H1 (cell line): Measurements from ENCODE around the gene ARHGEF28. TPM values are rescaled to one million over a fixed set of nuclear protein-coding genes. Genes with fewer than 3 reads are reported as not detected.

Experiments used
- CTCF ChIA-PET: fragments of 300-600 bp; sonication (Branson Sonifier 250); formaldehyde crosslinking; loops from one replicate; lab custom pipeline; 2021; ENCODE audit not compliant: partially characterized antibody; lab: Charles Lee
- POLR2A ChIA-PET: fragments of 300-600 bp; sonication (Branson Sonifier 250); formaldehyde crosslinking; loops from one replicate; lab custom pipeline; 2021; ENCODE audit warnings: inconsistent platforms; ENCODE audit not compliant: partially characterized antibody; lab: Charles Lee
- DNase-seq, 2 experiments: peaks; one replicate each; pipeline versions ENCODE4 v3.0.0 to v3.0.0-alpha.2; 2010 to 2022; ENCODE audit warnings: low spot score in 2 of 2, low read depth in 1 of 2, mixed read lengths in 1 of 2
- FAIRE-seq: peaks from 2 replicates; lab custom pipeline; 2011; peaks lifted over from hg19 to GRCh38; lab: Jason Lieb, UNC
- H2AFZ ChIP-seq: 2 replicates; pipeline ENCODE4 v1.8.1; 2012; ENCODE audit warnings: low read length, inconsistent platforms
- H2AK5ac ChIP-seq: 2 replicates; pipeline ENCODE4 v1.6.1; 2013; ENCODE audit warnings: low read depth, low read length
- H2BK120ac ChIP-seq: replicated peaks from 2 replicates; pipeline ENCODE3; 2013; ENCODE audit warnings: low read depth, low read length, inconsistent platforms
- H2BK12ac ChIP-seq: 2 replicates; pipeline ENCODE4 v1.6.1; 2013; ENCODE audit warnings: low read depth, low read length
- H2BK15ac ChIP-seq: 2 replicates; pipeline ENCODE4 v1.6.1; 2013; ENCODE audit warnings: low read length
- H2BK20ac ChIP-seq: 2 replicates; pipeline ENCODE4 v1.6.1; 2013; ENCODE audit warnings: low read length
- H2BK5ac ChIP-seq: 2 replicates; pipeline ENCODE4 v1.6.1; 2013; ENCODE audit warnings: low read depth, low read length
- H3K14ac ChIP-seq: 2 replicates; pipeline ENCODE4 v1.6.1; 2013; ENCODE audit warnings: inconsistent platforms; ENCODE audit not compliant: insufficient read length
- H3K18ac ChIP-seq: 2 replicates; pipeline ENCODE4 v1.6.1; 2013; ENCODE audit warnings: low read length; ENCODE audit errors: extremely low read depth
- H3K23ac ChIP-seq: 2 replicates; pipeline ENCODE4 v1.6.1; 2013; ENCODE audit warnings: inconsistent platforms; ENCODE audit not compliant: insufficient read length
- H3K23me2 ChIP-seq: 2 replicates; pipeline ENCODE4 v1.6.1; 2013; ENCODE audit warnings: low read depth, low read length
- H3K27ac ChIP-seq: 2 replicates; pipeline ENCODE4 v1.6.1; 2011; ENCODE audit warnings: low read depth, low read length, inconsistent platforms
- H3K27me3 ChIP-seq, 4 experiments: replicated peaks in 1 of 4; 1 replicate in 1 of 4; 2 replicates in 3 of 4; pipeline versions ENCODE4 v1.6.1 to v1.8.1; 2011 to 2013; ENCODE audit warnings: low read length in 3 of 4, mild to moderate bottlenecking in 3 of 4, inconsistent platforms in 2 of 4, mixed read lengths in 2 of 4, moderate library complexity in 1 of 4; ENCODE audit not compliant: control insufficient read depth in 3 of 4, insufficient read depth in 3 of 4; ENCODE audit errors: extremely low read depth in 1 of 4
- H3K36me3 ChIP-seq, 4 experiments: 2 replicates each; pipeline versions ENCODE4 v1.6.1 to v1.8.1; 2011 to 2013; ENCODE audit warnings: mild to moderate bottlenecking in 4 of 4, low read length in 3 of 4, moderate library complexity in 2 of 4, control low read depth in 1 of 4, inconsistent platforms in 1 of 4; ENCODE audit not compliant: insufficient read depth in 4 of 4, control insufficient read depth in 2 of 4
- H3K4ac ChIP-seq: replicated peaks from 2 replicates; pipeline ENCODE3; 2013; ENCODE audit warnings: low read length, low read depth, mixed read lengths, inconsistent platforms; ENCODE audit not compliant: insufficient read length
- H3K4me1 ChIP-seq, 4 experiments: replicated peaks in 1 of 4; 1 replicate in 1 of 4; 2 replicates in 3 of 4; pipeline versions ENCODE4 v1.6.1 to v1.8.1; 2011 to 2013; ENCODE audit warnings: low read length in 3 of 4, inconsistent platforms in 2 of 4, mixed read lengths in 1 of 4; ENCODE audit not compliant: insufficient read depth in 4 of 4, control insufficient read depth in 3 of 4
- H3K4me2 ChIP-seq, 2 experiments: 2 replicates each; pipeline versions ENCODE4 v1.6.1 to v1.8.1; 2011 to 2013; ENCODE audit warnings: low read depth in 2 of 2, low read length in 2 of 2, control low read depth in 1 of 2, inconsistent platforms in 1 of 2, mild to moderate bottlenecking in 1 of 2; ENCODE audit not compliant: insufficient read depth in 1 of 2
- H3K4me3 ChIP-seq, 4 experiments: fragments of 200-600, 300-600 bp in 1 of 4; sonication (generic), shearing (Covaris generic), sonication (Bioruptor Twin) in 1 of 4; 2 replicates each; pipeline versions ENCODE4 v1.5.1 to v1.8.1; 2011 to 2016; ENCODE audit warnings: low read length in 4 of 4, low read depth in 3 of 4, control low read depth in 2 of 4, inconsistent platforms in 2 of 4, mild to moderate bottlenecking in 2 of 4, mixed read lengths in 1 of 4, moderate library complexity in 1 of 4; ENCODE audit not compliant: insufficient read depth in 2 of 4; ENCODE audit errors: extremely low read depth in 1 of 4
- H3K56ac ChIP-seq: replicated peaks from 2 replicates; pipeline ENCODE3; 2013; ENCODE audit warnings: low read depth, mild to moderate bottlenecking, mixed read lengths, low read length, inconsistent platforms; ENCODE audit not compliant: insufficient read length
- H3K79me1 ChIP-seq: 2 replicates; pipeline ENCODE4 v1.6.1; 2013; ENCODE audit warnings: low read depth, low read length, control low read depth
- H3K79me2 ChIP-seq, 2 experiments: 2 replicates each; pipeline versions ENCODE4 v1.6.1 to v1.8.1; 2012 to 2013; ENCODE audit warnings: low read length in 2 of 2, mild to moderate bottlenecking in 2 of 2, inconsistent platforms in 1 of 2; ENCODE audit not compliant: insufficient read depth in 2 of 2, control insufficient read depth in 1 of 2
- H3K9ac ChIP-seq, 4 experiments: replicated peaks in 1 of 4; 1 replicate in 1 of 4; 2 replicates in 3 of 4; pipeline versions ENCODE4 v1.6.1 to v1.8.1; 2011 to 2013; ENCODE audit warnings: low read depth in 3 of 4, low read length in 3 of 4, control low read depth in 2 of 4, mild to moderate bottlenecking in 2 of 4, moderate library complexity in 2 of 4, inconsistent platforms in 1 of 4; ENCODE audit errors: extremely low read depth in 1 of 4
- H3K9me3 ChIP-seq, 2 experiments: 2 replicates each; pipeline versions ENCODE4 v1.6.1 to v1.8.1; 2012 to 2013; ENCODE audit warnings: mild to moderate bottlenecking in 2 of 2, moderate library complexity in 2 of 2, control low read depth in 1 of 2, inconsistent platforms in 1 of 2, low read depth in 1 of 2, low read length in 1 of 2, mixed read lengths in 1 of 2; ENCODE audit not compliant: insufficient read depth in 2 of 2
- H4K20me1 ChIP-seq, 2 experiments: replicated peaks in 1 of 2; 2 replicates each; pipeline versions ENCODE3 to v1.8.1; 2011 to 2013; ENCODE audit warnings: inconsistent platforms in 2 of 2, low read length in 2 of 2, mild to moderate bottlenecking in 1 of 2; ENCODE audit not compliant: insufficient read depth in 2 of 2, control insufficient read depth in 1 of 2
- H4K5ac ChIP-seq: 2 replicates; pipeline ENCODE4 v1.6.1; 2013; ENCODE audit warnings: low read length, low read depth, mixed read lengths, inconsistent platforms; ENCODE audit not compliant: insufficient read length
- H4K8ac ChIP-seq: 2 replicates; pipeline ENCODE4 v1.8.0; 2013; ENCODE audit warnings: mild to moderate bottlenecking, moderate library complexity, low read length, inconsistent platforms; ENCODE audit not compliant: insufficient read depth; ENCODE audit errors: extremely low read depth
- H4K91ac ChIP-seq: replicated peaks from 2 replicates; pipeline ENCODE3; 2013; ENCODE audit warnings: low read length, mixed read lengths, inconsistent platforms; ENCODE audit not compliant: insufficient read length
- ASH2L ChIP-seq: fragments of 200-600, 300-600 bp; sonication (generic); IDR thresholded peaks from one replicate; pipeline ENCODE4 v1.7.1; 2017; ENCODE audit warnings: low read length
- CBX8 ChIP-seq: fragments of 300-800, 300-1000 bp; sonication (generic); IDR thresholded peaks from 2 replicates; pipeline ENCODE4 v1.7.1; 2016; ENCODE audit warnings: low read depth, low read length, borderline replicate concordance
- CHD2 ChIP-seq: IDR thresholded peaks from 2 replicates; pipeline ENCODE4 v1.6.1; 2012; ENCODE audit warnings: low read length, improper control_type of control experiment
- CTBP2 ChIP-seq: IDR thresholded peaks from 2 replicates; pipeline ENCODE4 v1.7.0; 2011; ENCODE audit warnings: borderline replicate concordance, mild to moderate bottlenecking, moderate library complexity, mixed read lengths, low read length; ENCODE audit not compliant: insufficient read depth, insufficient read length
- EGR1 ChIP-seq: IDR thresholded peaks from 2 replicates; pipeline ENCODE4 v1.6.1; 2011; ENCODE audit warnings: low read depth, low read length, borderline replicate concordance
- EZH2 ChIP-seq: fragments of 200-600 bp; sonication (generic); IDR thresholded peaks from 2 replicates; pipeline ENCODE4 v1.7.1; 2012; ENCODE audit warnings: low read depth, mild to moderate bottlenecking, moderate library complexity, low read length, inconsistent platforms; ENCODE audit not compliant: severe bottlenecking
- KDM4A ChIP-seq: IDR thresholded peaks from one replicate; pipeline ENCODE4 v1.7.1; 2012; ENCODE audit warnings: low read depth, mild to moderate bottlenecking, moderate library complexity, low read length, inconsistent platforms; ENCODE audit not compliant: severe bottlenecking
- POLR2AphosphoS5 ChIP-seq: IDR thresholded peaks from 2 replicates; pipeline ENCODE4 v1.6.1; 2011; ENCODE audit warnings: low read depth, low read length
- SAP30 ChIP-seq: fragments of 300-600 bp; sonication (generic); IDR thresholded peaks from 2 replicates; pipeline ENCODE4 v1.7.1; 2012; ENCODE audit warnings: low read length, moderate library complexity, mild to moderate bottlenecking, inconsistent platforms; ENCODE audit not compliant: insufficient read depth, insufficient replicate concordance
- WGBS, 2 experiments: shearing (Covaris generic) in 1 of 2; methylation state at CpG; one replicate each; pipeline versions ENCODE4 v1.1.6 to v1.1.7; 2013 to 2015; ENCODE audit warnings: low lambda C conversion rate in 2 of 2, mixed read lengths in 2 of 2, inconsistent platforms in 1 of 2, low coverage in 1 of 2, missing lambda C conversion rate in 1 of 2; ENCODE audit not compliant: insufficient replicate concordance in 2 of 2, insufficient coverage in 1 of 2, insufficient read length in 1 of 2; ENCODE audit errors: extremely low coverage in 1 of 2, missing lambda C conversion rate in 1 of 2; 5-methylcytosine and 5-hydroxymethylcytosine counted together
- polyA plus RNA-seq, 7 experiments: library from polyadenylated mRNA; depleted of rRNA in 3 of 7; stranded (reverse) in 5 of 7; unstranded in 2 of 7; fragments of >200 nt in 5 of 7; fragments of 200-250 nt in 2 of 7; gene quantifications; 1 replicate in 5 of 7; 2 replicates in 1 of 7; 4 replicates in 1 of 7; pipeline versions ENCODE4 v1.2.1 to v1.2.3, GENCODE V29; 2011 to 2013; ENCODE audit warnings: missing spikeins in 2 of 7, mixed read lengths in 2 of 7
- total RNA-seq: library from RNA; stranded (reverse); fragmentation: NEBNext Ultra II Directional; extraction: Animal tissue kit (Norgen Biotek cat#: 25700); gene quantifications from 2 replicates; pipeline ENCODE4 v1.2.1, GENCODE V29; 2021
- TF ChIP-seq, protein P1 (sequence below): IDR thresholded peaks from 2 replicates; pipeline ENCODE4 v1.6.1; 2011; ENCODE audit warnings: low read depth, mild to moderate bottlenecking, low read length; ENCODE audit not compliant: insufficient read depth

Gene ARHGEF28
- total and polyA plus RNA-seq, 2 of the 8 experiments (the other 6 are each of a cell fraction or from before 2014, with no cell fraction given) = 0.33 to 1.0 TPM

- Histone ChIP-seq H3K27ac (no peak overlapping the region), H3K79me2 (no peaks in the 10 kb centered on the region), H3K23me2 (no peaks in the 10 kb centered on the region), H2BK120ac (no peak overlapping the region), H3K27me3 (no peaks in the 10 kb centered on the region), H3K18ac (no peak overlapping the region), H2BK12ac (no peak overlapping the region), H4K8ac (no peak overlapping the region), H3K56ac (no peak overlapping the region), H2AFZ (no peak overlapping the region), H2AK5ac (no peak overlapping the region), H3K9me3 (no peaks in the 10 kb centered on the region), H2BK20ac (no peak overlapping the region), H4K5ac (no peak overlapping the region), H3K36me3 (no peaks in the 10 kb centered on the region), H4K91ac (no peak overlapping the region), H3K4ac (no peak overlapping the region), H3K4me3 (no peak overlapping the region), H3K9ac (no peak overlapping the region), H3K4me2 (no peak overlapping the region), H3K23ac (no peak overlapping the region), H2BK15ac (no peak overlapping the region), H3K14ac (no peak overlapping the region), H3K4me1 (no peaks in the 10 kb centered on the region), H4K20me1 (no peaks in the 10 kb centered on the region), H3K79me1 (no peaks in the 10 kb centered on the region; the same call in 1 of the 2 replicates), H2BK5ac (no peak overlapping the region)
- ChIA-PET POLR2A (no interaction called here), CTCF (interaction anchor here (1.8 kb wide), 1 partner anchor 14 kb away, joined by 4 read pairs; no protein-coding TSS in a partner anchor)
- WGBS, 2 experiments = 90% methylated on average over 3 of the region's 3 CpGs; no CpG with 5 or more reads in 1 of the 2 experiments
- DNase-seq (no peak), FAIRE-seq (no peak)
- TF ChIP-seq EGR1 (no peak), POLR2AphosphoS5 (no peak), CBX8 (no peak), KDM4A (no peak), ASH2L (no peak), SAP30 (no peak), EZH2 (no peak), CTBP2 (no peak), CHD2 (no peak)
- TF ChIP-seq, protein P1, sequence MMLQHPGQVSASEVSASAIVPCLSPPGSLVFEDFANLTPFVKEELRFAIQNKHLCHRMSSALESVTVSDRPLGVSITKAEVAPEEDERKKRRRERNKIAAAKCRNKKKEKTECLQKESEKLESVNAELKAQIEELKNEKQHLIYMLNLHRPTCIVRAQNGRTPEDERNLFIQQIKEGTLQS = no peak
Observed at GRCh38 chr5:73973135-73973534, 347.1 kb downstream of the ARHGEF28 start.
